ENCODE data around the gene KPNA1.

DNA sequence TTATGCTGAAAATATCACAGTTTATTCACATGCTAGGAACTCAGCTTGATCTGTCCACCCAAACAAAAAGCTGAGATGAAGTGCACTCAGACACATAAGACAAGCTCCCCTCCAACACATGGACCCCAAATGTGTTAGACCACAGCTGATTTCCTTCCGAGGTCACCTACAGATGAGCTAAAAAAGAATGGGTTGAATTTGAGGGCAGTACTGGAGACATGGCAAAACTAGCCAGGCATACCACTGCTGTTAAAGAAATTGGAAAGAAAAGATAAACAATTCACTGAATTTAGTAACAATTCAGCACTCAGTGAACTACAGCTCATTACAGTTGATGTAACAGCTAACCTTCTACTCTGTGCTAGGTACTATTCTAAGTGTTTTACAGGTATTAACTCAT lies 33.9 kb upstream of the KPNA1 start:
- no peak for TF ChIP-seq POLR2A (IDR thresholded peaks at IDR 0.05; ENCODE audit: insufficient read depth in 1 of 2, low read depth in 2 of 2, low read length in 2 of 2)
- TF ChIP-seq, protein P1, sequence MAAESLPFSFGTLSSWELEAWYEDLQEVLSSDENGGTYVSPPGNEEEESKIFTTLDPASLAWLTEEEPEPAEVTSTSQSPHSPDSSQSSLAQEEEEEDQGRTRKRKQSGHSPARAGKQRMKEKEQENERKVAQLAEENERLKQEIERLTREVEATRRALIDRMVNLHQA (CRISPR knock-in tag; IDR thresholded peaks at IDR 0.05): no peak
- no peak for TF ChIP-seq ZNF451 (CRISPR knock-in tag; IDR thresholded peaks at IDR 0.05)
- TF ChIP-seq SMAD3 (CRISPR knock-in tag; IDR thresholded peaks at IDR 0.05): no peak

All from HepG2 (cell line).